Tibial nerve (tissue), 4 donors: ENCODE data around the gene ZNF837.
"Not testable (repeated sequence)": the region's sequence is repeated elsewhere in the genome, so short reads cannot be mapped to it uniquely, and the experiment has no call there.

Experiments used
- EP300 ChIP-seq, 2 donors: sonication (generic); formaldehyde crosslinking; IDR thresholded peaks; one replicate each; pipeline ENCODE4 v1.6.1; 2017; ENCODE audit warnings: antibody characterized with exemption in 2 of 2, mild to moderate bottlenecking in 1 of 2
- TF ChIP-seq, protein P1 (sequence below), 5 experiments: fragments of 200-600 bp in 3 of 5; fragments of 450-650 bp in 2 of 5; sonication (generic) in 3 of 5; IDR thresholded peaks; one replicate each; pipeline ENCODE4 v1.5.1; 2016 to 2019; ENCODE audit warnings: antibody characterized with exemption in 5 of 5, mild to moderate bottlenecking in 3 of 5, moderate library complexity in 2 of 5

DNA sequence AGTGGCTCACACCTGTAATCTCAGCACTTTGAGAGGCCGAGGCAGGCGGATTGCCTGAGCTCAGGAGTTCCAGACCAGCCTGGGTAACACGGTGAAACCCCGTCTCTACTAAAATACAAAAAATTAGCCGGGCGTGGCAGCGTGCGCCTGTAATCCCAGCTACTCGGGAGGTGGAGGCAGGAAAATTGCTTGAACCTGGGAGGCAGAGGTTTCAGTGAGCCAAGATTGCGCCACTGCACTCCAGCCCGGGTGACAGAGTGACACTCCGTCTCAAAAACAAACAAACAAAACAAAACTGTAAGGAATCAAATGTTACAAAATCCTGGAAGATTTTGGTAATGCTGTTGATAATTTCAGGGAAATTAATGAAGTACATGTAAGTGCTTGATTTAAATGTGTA is 32.8 kb downstream of the ZNF837 start:
- TF ChIP-seq, protein P1, sequence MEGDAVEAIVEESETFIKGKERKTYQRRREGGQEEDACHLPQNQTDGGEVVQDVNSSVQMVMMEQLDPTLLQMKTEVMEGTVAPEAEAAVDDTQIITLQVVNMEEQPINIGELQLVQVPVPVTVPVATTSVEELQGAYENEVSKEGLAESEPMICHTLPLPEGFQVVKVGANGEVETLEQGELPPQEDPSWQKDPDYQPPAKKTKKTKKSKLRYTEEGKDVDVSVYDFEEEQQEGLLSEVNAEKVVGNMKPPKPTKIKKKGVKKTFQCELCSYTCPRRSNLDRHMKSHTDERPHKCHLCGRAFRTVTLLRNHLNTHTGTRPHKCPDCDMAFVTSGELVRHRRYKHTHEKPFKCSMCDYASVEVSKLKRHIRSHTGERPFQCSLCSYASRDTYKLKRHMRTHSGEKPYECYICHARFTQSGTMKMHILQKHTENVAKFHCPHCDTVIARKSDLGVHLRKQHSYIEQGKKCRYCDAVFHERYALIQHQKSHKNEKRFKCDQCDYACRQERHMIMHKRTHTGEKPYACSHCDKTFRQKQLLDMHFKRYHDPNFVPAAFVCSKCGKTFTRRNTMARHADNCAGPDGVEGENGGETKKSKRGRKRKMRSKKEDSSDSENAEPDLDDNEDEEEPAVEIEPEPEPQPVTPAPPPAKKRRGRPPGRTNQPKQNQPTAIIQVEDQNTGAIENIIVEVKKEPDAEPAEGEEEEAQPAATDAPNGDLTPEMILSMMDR (IDR thresholded peaks at IDR 0.05) = not testable (repeated sequence)
- TF ChIP-seq EP300 (IDR thresholded peaks at IDR 0.05) = not testable (repeated sequence)
